Dedifferentiated amniotic fluid mesenchymal stem cell (primary cell): ENCODE data around the gene SGF29.
"Not testable (repeated sequence)": the region's sequence is repeated elsewhere in the genome, so short reads cannot be mapped to it uniquely, and the experiment has no call there.

Experiments
- DNase-seq: peaks from one replicate; pipeline ENCODE4 v3.0.0-alpha.2; 2016; ENCODE audit errors: extremely low spot score

Gene SGF29

DNA sequence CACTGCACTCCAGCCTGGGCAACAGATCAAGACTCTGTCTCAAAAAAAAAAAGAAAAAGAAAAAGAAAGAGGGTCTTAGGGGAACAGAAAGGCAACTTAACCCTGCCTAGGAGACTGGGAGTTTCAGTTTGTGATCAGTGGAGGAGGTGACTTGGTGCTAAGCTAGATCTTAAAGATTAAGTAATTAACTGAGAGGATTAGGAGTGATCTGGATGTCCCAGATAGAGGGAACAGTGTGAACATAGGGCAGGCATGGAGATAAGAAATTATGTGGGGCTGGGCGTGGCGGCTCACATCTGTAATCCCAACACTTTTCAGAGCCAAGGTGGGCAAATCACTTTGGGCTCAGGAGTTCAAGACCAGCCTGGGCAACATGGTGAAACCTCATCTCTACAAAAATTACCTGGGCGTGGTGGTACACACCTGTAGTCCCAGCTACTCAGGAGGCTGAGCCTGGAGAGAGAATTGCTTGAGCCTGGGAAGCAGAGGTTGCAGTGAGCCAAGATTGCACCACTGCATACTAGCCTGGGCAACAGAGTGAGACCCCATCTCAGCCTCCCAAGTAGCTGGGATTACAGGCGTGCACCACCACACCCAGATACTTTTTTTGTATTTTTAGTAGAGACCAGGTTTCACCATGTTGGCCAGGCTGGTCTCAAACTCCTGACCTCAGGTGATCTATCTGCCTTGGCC, 12.7 kb downstream of the SGF29 start:
- not testable (repeated sequence) for DNase-seq

DNA sequence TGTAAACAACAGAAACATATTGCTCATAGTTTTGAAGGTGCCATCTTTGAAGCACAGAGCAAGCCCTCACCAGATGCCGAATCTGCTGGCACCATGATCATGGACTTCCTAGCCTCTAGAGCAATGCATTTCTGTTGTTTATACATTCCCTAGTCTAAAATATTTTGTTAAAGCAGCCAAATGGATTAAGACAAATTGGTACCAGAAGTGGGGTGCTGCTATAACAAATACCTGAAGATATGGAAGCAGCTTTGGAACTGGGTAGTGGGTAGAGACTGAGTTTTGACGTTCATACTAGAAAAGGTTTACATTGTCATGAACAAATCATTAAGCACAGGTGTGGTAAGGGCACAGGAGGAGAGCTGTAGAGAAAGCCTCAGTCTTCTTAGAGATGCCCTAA, 13.6 kb downstream of the SGF29 start:
- no peak for DNase-seq

DNA sequence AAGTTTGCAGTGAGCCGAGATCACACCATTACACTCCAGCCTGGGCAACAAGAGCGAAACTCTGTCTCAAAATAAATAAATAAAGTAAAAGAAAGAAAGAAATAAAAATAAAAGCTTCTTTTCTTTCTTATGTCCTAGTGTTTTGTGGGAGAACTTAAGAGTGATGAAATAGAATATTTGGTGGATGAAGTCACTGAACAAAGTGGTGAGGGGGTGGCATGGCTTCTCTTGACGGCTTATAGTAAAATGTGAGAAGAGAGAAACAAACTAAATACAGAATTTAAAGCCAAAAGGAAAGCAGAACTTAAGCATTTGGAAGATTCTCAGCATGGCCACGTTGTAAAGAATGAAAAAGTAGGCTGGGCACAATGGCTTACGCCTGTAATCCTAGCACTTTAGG, 15.3 kb downstream of the SGF29 start:
- DNase-seq: no peak

DNA sequence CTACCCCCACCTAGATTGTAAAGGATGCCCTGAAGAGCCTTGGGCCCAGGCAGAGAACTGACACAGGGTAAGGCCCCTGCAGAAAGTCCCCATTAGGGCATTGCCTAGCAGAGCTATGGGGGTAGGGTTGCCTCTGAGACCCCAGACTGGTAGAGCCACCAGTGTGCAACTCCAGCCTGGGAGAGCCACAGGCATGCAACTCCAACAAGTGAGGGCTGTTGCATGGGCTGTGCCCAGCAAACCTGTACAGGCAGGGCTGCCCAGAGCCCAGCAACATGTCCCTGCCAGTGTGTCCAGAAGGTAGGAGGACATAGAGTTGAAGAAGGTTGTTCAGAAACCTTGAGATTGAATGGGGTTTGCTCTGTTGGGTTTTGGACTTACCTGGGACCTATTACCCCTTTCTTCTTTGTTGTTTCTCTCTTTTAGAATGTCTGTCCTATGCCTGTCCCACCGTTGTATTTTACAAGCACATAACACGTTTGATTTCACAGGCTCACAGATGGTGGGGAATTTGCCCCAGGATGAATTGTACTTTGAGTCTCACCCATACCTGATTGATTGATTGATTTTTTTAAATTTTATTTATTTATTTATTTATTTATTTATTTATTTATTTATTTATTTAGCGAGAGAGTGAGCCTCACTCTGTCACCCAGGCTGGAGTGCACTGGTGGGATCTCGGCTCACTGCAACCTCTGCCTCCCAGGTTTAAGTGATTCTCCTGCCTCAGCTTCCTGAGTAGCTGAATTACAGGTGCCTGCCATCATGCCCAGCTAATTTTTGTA, 16.4 kb downstream of the SGF29 start:
- DNase-seq: no peak

DNA sequence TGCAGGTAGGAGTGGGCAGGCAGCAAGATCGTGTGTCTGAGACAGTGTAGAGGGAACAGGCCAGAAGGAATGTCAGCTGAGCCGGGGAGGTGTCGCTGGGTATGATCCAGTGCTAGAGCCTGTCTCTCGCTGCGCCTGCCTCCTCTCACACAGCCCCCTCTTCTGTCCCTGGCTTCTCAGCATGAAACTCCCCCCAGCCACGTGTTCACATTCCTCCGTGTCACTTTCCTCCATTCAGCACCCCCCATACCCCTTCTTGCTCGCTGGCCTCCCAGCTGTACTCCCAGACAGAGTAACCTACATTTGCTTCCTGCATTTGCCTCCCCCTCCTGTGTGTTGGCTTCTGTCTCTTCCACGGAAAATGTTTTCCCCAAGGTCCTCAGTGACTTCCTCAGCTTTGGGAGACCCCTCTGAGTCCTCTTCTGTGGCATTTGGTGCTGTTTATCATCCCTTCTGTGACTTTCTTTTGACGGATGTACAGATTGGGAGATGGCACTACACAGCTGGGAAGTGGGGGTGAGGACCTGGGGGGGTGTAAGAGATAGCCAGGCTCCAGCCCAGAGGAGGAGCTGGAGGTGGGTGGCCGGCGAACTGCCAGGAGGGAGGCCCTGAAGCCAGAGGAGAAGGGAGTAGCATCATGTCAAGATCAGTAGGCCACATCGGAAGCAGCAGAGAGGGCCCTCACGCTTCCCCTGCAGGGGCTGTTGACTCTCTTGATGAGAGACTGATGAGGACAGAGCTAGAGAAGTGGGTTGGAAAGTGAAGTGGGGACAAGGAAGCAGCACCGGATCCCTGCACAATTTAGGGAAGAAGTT, 19.2 kb downstream of the SGF29 start:
- no peak for DNase-seq

DNA sequence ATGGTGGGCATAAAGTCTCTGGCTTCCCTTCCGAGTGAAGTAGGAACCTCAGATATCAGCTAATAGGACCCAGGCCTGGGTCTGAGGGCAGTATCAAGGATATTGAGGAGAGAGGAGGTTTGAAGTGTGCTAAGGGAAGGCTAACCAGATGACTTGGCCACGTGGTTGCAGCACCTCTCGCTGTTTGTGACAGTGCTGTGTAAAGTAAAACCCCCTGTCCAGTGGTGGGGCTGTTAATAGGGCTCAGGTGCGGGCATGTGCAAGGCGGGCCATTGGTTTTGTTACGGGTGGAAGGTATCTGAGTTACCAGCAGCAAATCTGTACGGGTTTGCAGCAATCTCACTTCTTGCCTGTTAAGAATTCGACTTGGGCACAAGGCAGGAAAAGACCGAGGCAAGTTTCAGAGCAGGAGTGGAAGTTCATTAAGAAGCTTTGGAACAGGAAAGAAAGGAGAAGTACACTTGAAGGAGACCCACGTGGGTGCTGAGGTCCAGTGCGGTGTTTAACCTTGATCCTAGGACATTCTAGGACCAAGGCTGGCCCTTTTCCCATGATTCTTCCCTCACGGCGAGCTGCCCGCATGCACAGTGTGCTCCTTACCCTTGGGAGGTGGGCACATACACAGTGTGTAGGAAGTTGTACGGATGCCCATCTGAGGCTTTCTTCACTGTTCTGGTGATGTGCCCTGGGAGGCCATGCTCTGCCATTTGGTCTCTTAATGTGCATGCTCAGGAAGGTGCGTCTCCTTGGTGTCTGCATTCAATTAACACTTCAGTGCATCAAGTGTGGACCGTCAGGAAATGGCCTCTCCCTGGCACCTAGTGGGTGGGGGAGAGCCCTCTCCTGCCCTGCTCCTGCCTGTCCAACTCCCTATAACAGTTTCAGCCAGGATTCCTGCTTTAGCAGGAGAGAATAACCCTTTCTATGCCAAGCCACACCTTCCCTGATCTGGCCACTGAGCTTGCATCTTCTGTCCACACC, 20.3 kb downstream of the SGF29 start:
- DNase-seq: no peak

DNA sequence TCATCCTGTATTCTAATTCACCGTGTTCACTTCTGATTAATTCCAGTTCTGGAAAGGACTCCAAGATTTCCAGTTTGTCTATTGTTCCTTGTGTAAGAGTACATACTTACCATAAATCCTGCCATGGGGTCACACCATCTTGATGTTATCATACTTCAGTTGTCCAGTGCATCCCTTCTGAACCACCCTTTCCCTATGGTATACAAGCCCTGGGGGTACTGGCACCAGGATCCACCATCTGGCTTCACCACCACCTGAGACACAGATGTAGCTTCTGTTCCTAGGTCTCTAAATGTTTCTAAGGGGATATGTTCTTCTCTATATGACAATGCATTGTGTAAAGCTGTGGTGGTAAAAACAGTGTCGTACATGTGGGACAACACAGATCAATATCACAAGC, 21.2 kb downstream of the SGF29 start:
- no peak for DNase-seq

DNA sequence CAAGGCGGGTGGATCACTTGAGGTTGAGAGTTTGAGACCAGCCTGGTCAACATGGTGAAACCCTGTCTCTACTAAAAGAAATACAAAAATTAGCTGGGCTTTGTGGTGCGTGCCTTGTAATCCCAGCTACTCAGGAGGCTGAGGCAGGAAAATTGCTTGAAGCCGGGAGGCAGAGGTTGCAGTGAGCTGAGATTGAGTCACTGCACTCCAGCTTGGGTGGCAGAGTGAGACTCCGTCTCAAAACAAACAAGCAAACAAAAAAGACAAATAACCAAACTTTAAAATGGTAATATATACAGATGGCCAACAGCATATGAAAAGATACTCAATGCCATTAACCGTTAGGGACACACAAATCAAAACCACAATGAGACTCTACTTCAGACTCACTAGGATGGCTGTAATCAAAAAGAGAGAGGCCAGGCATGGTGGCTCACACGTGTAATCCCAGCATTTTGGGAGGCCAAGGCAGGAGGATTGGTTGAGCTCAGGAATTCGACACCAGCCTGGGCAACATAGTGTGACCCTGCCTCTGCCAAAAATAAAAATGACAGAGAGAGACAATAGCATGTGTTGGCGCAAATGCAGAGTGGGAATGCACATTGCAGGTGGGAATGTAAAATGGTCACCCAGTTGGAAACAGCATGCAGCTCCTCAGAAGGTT, 21.9 kb downstream of the SGF29 start:
- no peak for DNase-seq

DNA sequence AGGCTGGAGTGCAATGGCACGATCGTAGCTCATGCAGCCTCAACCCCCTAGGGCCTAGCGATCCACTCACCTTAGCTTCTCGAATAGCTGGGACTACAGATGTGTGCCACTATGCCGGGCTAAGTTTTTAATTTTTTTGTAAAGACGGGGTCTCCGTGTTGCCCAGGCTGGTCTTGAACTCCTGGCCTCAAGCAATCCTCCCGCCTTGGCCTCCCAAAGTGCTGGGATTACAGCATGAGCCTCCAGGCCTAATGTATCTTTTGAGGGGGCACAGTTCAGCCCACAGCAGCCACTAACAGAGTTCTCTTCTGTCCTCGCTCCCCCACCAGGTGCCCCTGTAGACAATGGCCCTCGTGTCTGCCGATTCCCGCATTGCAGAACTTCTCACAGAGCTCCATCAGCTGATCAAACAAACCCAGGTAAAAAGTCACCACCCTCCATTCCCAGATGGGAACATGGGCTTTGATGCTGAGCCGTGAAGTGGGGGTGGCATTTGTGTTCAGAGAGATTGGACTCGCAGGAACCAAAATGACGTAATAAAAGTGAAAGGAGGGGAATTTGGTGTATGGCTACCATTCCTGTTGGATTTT, 27.1 kb downstream of the SGF29 start:
- DNase-seq: no peak

DNA sequence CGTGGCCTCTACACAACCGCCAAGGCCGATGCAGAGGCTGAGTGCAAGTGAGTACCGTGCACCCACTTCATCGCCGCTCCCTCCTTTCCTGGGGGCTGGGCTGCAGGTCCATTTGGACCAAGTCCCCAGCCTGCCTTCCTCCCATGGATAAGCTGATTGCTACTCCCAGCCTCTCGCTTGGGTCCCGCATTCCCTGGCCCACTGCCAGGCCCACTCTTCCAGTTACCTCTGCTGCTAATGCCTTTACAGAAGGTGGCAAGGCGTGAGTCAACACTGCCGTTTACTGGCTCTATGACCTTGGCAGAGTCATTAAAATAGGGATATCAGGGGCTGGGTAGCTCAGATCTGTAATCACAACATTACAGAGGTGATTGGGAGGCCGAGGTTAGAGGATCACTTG, 32.0 kb downstream of the SGF29 start:
- DNase-seq: no peak

DNA sequence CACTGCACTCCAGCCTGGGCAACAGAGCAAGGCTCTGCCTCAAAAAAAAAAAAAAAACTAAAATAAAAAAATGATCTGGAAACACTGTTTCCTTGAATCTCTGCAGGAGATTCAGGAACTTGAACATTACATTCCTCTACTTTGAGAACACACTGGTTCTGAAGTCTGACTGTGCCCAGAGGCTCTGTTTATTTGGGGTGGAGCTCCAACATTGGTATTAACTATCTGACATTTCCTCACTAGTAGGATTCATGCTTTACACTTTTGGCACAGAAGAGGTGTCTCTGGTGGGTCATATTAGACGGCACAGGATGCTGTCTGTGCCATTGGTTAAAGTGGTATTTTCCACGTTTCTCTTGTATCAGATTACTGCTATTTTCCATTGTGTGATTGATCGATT, 32.7 kb downstream of the SGF29 start:
- DNase-seq: no peak

DNA sequence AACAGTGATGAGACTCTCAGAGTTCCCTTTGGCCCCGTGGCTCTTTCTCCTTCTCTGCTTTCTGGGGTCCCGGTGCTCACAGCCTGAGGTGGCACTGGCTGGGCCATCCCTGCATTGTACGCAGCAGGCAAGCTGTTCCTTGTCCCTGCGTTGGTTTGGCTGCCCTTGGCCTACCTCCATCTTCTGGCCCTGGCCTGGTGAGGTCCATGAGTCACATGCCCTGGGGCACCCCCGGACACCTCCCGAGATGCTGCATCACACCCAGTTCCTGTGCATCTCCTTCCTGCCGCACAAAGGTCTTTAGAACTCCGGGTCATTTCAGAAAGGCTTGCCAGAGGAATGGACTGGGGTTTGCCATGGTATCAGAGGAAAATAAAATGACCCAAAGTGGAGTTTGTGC, 33.7 kb downstream of the SGF29 start:
- DNase-seq: no peak

DNA sequence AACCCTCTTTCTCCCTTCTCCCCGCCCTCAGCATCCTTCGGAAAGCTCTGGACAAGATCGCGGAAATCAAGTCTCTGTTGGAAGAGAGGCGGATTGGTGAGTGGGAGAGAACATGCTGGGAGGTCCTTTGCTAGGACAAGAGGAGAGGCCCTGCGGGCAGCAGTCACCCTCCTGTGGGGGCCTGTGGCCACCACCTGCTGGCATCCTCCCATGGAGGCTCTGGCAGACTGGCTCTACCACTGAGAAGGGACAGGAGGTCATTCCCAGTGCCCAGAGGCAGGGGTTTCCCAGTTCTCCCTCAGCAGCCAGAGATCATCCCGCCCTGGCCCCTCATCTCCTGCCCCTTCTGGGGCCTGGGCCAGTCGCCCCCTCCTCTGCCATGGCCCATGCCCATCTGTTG, 35.3 kb downstream of the SGF29 start:
- DNase-seq: no peak

DNA sequence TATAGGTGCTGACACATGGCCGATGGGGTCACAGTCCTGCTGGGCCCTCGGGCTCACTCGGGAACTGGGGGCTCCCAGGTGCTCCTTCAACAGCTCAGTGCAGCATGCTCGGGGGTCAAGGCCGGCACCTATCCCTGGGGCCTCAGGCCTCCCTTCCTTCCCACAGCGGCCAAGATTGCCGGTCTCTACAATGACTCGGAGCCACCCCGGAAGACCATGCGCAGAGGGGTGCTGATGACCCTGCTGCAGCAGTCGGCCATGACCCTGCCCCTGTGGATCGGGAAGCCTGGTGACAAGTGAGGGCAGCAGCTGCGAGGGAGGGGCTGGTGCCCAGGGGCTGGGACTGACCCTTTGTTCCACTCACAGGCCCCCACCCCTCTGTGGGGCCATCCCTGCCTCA, 36.2 kb downstream of the SGF29 start:
- DNase-seq: no peak

DNA sequence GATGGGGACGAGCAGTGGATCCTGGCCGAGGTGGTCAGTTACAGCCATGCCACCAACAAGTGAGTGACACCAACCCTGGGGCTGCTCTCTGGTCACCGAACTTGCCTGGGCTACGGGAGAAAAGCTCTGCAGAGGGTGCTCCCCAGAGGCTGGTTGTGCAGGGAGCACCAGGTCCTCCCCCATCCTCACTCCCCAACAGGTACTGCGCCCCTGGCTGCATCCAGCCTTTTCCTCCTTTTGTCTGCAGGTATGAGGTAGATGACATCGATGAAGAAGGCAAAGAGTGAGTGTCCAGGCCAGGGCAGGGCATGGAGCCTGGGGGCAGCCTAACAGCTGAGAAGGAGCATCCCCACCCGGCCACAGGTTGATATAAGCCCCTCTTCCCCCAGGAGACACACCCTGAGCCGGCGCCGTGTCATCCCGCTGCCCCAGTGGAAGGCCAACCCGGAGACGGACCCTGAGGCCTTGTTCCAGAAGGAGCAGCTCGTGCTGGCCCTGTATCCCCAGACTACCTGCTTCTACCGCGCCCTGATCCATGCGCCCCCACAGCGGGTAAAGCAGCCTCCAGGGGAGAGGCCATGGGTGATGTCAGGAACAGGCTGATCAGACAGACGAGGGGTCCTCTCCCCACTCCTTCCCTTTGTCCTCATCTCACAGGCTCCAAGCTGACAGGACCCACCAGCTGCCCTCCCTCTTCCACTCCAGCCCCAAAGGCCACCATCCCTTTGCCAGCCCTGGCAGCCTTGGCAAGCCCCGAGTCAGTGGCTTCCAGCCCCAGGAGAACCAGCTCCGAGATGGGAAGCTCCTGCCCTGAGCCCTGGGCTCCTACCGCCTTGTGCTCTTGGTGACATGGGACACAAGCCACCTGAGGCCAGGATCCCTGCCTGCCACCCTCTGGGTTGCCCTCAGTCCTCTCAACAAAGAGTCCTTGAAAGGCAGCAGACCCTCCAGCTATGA, 36.9 kb downstream of the SGF29 start:
- DNase-seq: no peak

DNA sequence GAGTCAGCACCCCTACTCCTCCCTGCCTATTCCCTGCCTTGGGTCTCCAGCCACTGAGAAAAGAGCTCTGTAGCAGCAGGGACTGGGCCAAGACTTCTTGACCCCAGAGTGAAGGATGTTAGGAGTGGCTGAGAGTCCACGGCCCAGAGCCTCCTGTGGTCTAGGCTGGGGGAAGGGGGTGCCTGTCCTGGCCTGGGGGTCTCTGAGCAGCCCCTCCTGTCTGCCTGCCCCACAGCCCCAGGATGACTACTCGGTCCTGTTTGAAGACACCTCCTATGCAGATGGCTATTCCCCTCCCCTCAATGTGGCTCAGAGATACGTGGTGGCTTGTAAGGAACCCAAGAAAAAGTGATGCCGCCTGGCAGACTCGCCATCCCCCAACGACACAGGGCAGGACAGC, 37.6 kb downstream of the SGF29 start:
- no peak for DNase-seq

DNA sequence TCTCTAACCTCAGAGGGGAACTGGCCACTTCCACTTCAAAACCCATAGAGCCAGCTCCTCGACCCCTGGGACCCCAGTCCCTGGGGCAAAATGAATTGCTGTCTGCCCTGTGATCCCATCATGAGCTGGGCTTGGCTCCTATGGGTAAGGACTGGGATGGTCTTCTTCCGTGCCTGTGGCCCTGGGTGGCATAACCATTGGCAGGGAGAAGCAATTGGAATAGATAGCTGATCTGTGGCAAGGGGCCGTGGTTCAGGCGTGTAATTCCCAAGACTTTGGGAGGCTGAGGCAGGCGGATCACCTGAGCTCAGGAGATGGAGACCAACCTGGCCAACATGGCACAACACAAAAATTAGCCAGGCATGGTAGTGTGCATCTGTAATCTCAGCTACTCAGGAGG, 38.8 kb downstream of the SGF29 start:
- no peak for DNase-seq

DNA sequence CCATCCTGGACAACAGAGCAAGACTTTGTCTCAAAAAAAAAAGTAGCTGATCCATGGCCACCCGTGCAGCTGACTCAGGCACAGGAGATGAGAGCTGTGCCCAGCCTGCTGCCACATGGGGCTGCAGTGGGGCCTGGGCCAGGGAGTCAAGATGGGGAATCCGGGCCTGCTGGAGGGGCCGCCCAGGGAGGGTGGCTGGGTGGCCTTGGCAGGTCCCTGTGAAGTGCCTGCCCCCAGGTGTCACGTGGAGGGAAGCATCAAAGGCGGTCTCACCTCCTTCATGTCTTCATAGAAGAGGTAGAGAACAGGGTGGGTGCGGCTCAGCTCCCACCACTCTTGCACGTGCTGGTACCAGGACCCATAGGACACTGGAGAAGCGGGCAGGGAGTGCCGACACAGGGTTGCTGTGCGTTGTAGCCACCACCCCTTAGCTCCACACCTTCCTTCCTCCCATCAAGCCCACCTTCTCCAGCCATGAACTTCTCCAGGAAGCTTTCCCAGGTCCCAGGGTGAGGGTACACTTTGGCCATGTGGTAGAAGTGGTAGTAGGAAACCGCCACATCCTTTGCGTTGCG, 39.3 kb downstream of the SGF29 start:
- no peak for DNase-seq

DNA sequence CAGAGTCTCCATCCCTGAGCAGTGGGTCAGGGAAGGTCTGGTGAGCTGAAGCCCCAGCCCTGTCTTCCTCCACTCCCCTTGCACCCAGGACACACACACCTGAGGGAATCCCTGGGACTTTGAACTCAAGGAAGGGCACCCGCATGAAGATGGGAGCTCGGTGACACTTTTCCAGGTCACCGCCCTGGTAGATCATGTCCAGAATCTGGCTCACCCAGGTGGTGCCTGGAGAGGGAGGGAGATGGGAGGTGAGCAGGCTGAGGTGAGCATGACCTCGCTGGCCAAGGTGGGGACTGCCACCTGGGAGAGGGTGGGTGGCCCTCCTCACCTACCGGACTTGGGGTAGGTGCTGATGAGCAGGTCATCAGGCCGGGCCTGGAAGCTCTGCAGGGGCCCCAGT, 41.7 kb downstream of the SGF29 start:
- DNase-seq: not testable (repeated sequence)
